Measurements from ENCODE around the gene PIAS2.

The PIAS2 gene

DNA sequence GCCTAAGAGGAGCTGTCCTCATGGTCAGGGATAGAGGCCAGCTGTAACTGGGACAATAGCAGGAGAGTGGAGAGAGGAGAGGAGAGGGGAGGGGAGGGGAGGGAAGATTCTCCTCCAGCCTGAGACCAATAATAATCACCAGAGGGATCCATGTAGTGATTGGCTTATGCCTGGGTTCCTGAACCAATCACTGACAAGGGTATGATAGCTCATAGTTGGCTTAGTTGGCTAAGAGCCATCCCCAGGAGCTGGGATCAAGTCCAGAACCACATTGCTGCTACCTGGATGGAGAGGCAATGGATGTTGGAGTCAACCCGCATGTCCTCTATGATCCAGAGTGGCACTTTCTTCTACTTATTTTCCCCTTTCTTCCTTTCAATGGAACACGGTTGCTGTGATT lies 152.7 kb downstream of the PIAS2 start:
- no peak overlapping the region for H3K4me3 ChIP-seq (ENCODE audit: low read depth, low read length)
- TF ChIP-seq, protein P1, sequence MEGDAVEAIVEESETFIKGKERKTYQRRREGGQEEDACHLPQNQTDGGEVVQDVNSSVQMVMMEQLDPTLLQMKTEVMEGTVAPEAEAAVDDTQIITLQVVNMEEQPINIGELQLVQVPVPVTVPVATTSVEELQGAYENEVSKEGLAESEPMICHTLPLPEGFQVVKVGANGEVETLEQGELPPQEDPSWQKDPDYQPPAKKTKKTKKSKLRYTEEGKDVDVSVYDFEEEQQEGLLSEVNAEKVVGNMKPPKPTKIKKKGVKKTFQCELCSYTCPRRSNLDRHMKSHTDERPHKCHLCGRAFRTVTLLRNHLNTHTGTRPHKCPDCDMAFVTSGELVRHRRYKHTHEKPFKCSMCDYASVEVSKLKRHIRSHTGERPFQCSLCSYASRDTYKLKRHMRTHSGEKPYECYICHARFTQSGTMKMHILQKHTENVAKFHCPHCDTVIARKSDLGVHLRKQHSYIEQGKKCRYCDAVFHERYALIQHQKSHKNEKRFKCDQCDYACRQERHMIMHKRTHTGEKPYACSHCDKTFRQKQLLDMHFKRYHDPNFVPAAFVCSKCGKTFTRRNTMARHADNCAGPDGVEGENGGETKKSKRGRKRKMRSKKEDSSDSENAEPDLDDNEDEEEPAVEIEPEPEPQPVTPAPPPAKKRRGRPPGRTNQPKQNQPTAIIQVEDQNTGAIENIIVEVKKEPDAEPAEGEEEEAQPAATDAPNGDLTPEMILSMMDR (IDR thresholded peaks at IDR 0.05; ENCODE audit: low read depth, low read length, missing control alignments): no peak
- no peak for DNase-seq (ENCODE audit: low read depth)

DNA sequence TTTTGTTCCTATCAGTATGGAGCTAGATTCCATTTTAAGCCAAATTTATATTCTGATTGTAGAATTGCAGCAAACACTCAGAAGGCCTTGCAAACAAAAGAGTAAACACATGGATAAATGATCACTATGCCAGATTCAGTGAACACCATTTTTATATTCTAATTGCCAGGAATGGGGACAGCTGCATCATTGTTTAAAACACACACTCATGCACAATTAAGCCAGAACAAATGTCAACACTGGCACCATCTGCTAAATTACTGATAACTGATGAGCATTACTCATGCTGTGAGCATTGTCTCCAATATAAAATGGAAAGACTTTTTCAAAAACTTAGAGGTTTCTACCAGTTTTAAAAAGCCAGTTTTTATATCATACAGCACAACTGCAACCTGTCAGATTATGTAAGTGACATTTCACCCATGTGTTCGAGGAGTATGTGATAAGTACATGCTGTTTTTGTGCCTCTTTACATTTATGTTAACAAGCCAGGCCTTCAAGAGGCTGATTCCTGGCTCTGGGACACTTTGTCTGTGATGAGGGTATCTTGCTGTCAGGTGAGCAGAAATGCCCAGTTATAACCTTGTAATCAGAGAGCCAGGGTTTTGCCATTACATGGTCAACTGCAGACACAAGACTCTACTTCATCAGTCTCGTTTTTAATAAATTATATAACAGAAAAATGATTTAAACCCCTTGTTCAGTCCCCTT lies 156.1 kb downstream of the PIAS2 start:
- TF ChIP-seq, protein P1 (IDR thresholded peaks at IDR 0.05; ENCODE audit: low read depth, low read length, missing control alignments): no peak
- no peak overlapping the region for H3K4me3 ChIP-seq (ENCODE audit: low read depth, low read length)
- no peak for DNase-seq (ENCODE audit: low read depth)

DNA sequence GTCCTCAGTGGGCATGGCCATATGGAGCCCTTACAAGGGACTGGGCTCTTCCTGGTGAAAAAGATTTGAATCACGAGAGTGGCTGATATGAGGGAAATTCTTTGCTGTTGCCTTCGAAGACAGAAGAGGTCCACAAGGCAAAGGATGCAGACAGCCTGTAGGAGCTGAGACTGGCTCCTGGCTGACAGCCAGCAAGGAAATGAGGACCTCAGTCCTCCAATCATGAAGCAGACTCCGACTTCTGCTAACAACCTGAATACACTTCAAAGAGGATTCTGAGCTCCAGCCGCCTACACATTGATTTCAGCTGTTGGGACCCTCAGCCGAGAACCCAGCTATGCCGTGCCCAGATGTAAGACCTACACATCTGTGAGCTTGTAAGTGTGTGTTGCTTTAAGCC lies 157.4 kb downstream of the PIAS2 start:
- DNase-seq (ENCODE audit: low read depth): no peak
- no peak overlapping the region for H3K4me3 ChIP-seq (ENCODE audit: low read depth, low read length)
- TF ChIP-seq, protein P1 (IDR thresholded peaks at IDR 0.05; ENCODE audit: low read depth, low read length, missing control alignments): no peak

DNA sequence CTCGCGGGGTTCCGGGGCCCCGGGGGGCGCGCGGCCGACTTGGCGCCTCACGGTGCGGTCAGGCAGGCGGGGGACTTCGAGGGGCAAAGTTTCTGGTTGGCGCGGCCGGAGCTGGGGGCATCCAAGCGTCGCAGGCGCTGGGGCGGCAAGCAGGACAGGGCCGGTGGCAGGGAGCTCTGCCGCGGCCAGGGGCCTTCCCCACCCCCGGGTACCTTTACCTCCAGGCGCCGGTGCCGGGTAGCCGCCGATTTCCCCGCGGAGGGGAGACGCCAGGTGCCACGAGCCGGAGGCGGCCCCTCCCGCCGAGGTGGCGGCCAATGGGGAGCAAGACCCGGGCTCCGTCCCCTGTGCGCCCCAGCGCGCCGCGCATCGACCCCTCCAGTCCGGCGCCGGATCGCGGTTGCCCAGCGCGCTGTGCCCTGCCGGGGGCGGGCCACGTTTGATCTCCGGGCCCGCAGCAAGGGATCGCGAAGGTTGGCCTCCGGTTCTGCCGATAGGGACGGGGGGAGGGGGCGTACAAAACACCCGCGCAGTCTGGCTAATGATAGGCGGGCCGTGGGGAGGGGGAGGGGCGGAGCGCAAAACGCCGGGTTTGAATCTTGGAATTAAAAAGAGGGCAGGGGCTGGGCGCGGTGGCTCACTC lies 160.6 kb downstream of the PIAS2 start, which contains the start of gene ST8SIA5:
Gene ST8SIA5, minus strand, starts transcription at position 495 of the 643 bp plus-strand sequence. CDS start 545 bp downstream, outside the sequence.
- TF ChIP-seq, protein P1 (IDR thresholded peaks at IDR 0.05; ENCODE audit: low read depth, low read length, missing control alignments): no peak
- no peak for DNase-seq (ENCODE audit: low read depth)
- peak within 1 kb of the TSS; percentile 51 for H3K4me3 ChIP-seq (ENCODE audit: low read depth, low read length)

DNA sequence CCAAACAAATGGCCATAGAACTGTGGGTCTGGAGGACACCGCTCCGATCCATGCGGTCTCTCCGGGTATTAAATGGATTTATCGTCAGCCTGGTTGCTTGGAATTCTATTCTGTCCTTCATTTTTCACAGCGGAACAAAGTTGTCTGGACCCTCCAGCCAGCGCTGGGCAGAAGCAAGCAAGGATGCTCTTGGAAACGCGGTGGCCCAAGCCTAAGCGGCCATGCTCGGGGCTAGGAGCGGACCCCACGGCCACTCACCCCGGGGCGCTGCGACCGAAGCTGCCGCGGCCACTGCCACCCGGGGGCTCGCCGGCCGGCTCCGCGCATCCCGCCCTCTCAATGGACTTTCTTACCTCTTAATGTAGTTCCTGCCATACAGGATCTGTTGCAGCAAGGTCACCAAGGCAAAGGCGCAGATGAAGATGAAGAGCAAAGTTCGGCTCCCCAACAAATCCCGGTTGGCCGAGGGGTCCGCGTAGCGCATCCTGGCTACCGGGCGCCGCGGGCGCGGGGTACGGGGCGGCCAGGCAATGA lies 161.2 kb downstream of the PIAS2 start:
- H3K4me3 ChIP-seq (ENCODE audit: low read depth, low read length): peak overlapping the region; percentile 51
- no peak for DNase-seq (ENCODE audit: low read depth)
- TF ChIP-seq, protein P1 (IDR thresholded peaks at IDR 0.05; ENCODE audit: low read depth, low read length, missing control alignments): no peak

DNA sequence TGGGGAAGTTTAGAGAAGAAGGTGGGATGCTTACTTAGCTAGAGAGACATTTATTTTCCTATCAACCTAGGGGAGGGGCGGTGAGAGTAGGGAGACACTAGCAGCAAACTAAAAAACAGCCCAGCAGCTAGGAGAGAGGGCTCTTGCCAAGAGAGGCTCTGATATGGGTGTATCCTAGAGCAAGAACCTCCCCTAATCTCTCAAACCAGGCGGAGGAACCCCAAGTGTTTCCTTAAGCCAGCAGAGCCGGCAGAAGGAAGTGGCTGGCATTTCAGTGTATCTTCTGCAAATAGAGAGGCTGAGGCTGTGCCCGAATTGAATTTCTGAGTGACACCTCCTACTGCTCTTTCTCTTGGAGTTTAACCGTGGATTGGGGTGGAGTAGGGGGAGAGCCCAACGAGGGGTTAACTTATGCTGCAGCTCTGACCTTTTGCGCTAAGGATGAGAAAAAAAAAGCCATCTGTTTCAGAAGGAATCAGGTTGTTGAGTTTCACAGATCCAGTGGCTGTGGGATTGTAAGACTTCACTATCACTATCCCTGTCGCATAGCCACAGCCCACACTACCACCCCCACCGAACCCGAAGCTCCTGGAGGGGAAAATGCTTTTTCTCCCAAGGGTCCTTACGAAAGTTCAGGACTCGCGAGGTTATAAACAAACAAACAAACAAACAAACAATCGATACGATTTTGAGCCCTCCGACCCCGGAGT lies 161.8 kb downstream of the PIAS2 start:
- no peak for DNase-seq (ENCODE audit: low read depth)
- TF ChIP-seq, protein P1 (IDR thresholded peaks at IDR 0.05; ENCODE audit: low read depth, low read length, missing control alignments): peak; percentile 0
- H3K4me3 ChIP-seq (ENCODE audit: low read depth, low read length): no peak overlapping the region

Measured in GM12864 (cell line).